HG02970 (cell line): ENCODE data around the gene EXOC3.
"Not testable (repeated sequence)": the region's sequence is repeated elsewhere in the genome, so short reads cannot be mapped to it uniquely, and the experiment has no call there.

Experiments used
- ATAC-seq: cut with Tn5 transposase; IDR thresholded peaks from one replicate; pipeline ENCODE4 v1.9.1; 2021; ENCODE audit warnings: mild to moderate bottlenecking, moderate library complexity, moderate number of reproducible peaks; ENCODE audit not compliant: unreplicated experiment, low FRiP score

The EXOC3 gene

GRCh38 chr5:470961-471749 is 28.2 kb downstream of the EXOC3 start:
- no peak for ATAC-seq

- ATAC-seq: no peak
Observed at GRCh38 chr5:471750-472058, 28.7 kb downstream of the EXOC3 start.

- ATAC-seq: peak; percentile 15
Observed at GRCh38 chr5:472076-472655, 29.2 kb downstream of the EXOC3 start.

- peak; percentile 74 for ATAC-seq
Observed at GRCh38 chr5:472656-473550, 29.9 kb downstream of the EXOC3 start.

- peak; percentile 30 for ATAC-seq
Observed at GRCh38 chr5:473551-474192, 30.7 kb downstream of the EXOC3 start.

GRCh38 chr5:474232-474839 is 31.4 kb downstream of the EXOC3 start:
- not testable (repeated sequence) for ATAC-seq

GRCh38 chr5:474840-475661 is 32.1 kb downstream of the EXOC3 start:
- ATAC-seq: no peak

- no peak for ATAC-seq
Observed at GRCh38 chr5:475704-476101, 32.7 kb downstream of the EXOC3 start.

GRCh38 chr5:476102-476813 is 33.3 kb downstream of the EXOC3 start:
- no peak for ATAC-seq

GRCh38 chr5:476814-477175 is 33.8 kb downstream of the EXOC3 start:
- no peak for ATAC-seq

GRCh38 chr5:477247-477646 is 34.3 kb downstream of the EXOC3 start:
- no peak for ATAC-seq

GRCh38 chr5:477871-478270 is 34.9 kb downstream of the EXOC3 start:
- ATAC-seq: no peak

- no peak for ATAC-seq
Observed at GRCh38 chr5:478369-478981, 35.5 kb downstream of the EXOC3 start.

GRCh38 chr5:478982-479535 is 36.1 kb downstream of the EXOC3 start:
- ATAC-seq: no peak

- no peak for ATAC-seq
Observed at GRCh38 chr5:479566-480319, 36.8 kb downstream of the EXOC3 start.

- no peak for ATAC-seq
Observed at GRCh38 chr5:481347-481746, 38.4 kb downstream of the EXOC3 start.

- no peak for ATAC-seq
Observed at GRCh38 chr5:482021-482420, 39.0 kb downstream of the EXOC3 start.

- ATAC-seq: no peak
Observed at GRCh38 chr5:482506-482905, 39.5 kb downstream of the EXOC3 start.
